ENCODE measurements around the gene DIP2B. TPM values are rescaled to one million over a fixed set of nuclear protein-coding genes. Genes with fewer than 3 reads are reported as not detected.
A peak's percentile ranks its signal among the peaks of the same experiment; 100 is the strongest.

Gene DIP2B
- total RNA-seq, 1 donor from 2014 or later: 28.6 TPM

DNA sequence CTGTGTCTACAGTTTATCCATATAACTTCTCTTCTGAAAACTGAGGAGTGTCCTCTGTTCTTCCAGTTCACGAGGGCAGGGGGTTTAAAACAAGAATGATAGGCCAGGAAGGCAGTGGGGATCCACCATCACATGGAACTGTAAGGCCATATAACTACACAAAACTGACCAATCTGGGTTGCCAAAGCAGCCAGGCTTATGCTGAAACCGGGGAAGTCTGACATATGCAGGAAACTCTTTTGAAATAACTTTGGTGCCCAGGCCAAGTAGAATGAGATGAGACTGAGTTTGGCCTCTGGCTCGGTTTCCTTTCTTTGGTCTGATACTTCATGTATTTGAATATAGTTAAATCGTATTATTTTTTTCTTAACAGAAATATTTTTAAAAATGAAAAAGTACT is 241.1 kb downstream of the DIP2B start:
- Histone ChIP-seq H3K4me1 (no peaks in the 10 kb centered on the region), H3K27me3 (no peaks in the 10 kb centered on the region), H3K9me3 (no peaks in the 10 kb centered on the region), H3K27ac (no peak overlapping the region), H3K4me3 (no peak overlapping the region), H3K36me3 (peaks cover 80% of the 10 kb centered on the region)
- ATAC-seq: peak; percentile 68
- TF ChIP-seq, protein P1, sequence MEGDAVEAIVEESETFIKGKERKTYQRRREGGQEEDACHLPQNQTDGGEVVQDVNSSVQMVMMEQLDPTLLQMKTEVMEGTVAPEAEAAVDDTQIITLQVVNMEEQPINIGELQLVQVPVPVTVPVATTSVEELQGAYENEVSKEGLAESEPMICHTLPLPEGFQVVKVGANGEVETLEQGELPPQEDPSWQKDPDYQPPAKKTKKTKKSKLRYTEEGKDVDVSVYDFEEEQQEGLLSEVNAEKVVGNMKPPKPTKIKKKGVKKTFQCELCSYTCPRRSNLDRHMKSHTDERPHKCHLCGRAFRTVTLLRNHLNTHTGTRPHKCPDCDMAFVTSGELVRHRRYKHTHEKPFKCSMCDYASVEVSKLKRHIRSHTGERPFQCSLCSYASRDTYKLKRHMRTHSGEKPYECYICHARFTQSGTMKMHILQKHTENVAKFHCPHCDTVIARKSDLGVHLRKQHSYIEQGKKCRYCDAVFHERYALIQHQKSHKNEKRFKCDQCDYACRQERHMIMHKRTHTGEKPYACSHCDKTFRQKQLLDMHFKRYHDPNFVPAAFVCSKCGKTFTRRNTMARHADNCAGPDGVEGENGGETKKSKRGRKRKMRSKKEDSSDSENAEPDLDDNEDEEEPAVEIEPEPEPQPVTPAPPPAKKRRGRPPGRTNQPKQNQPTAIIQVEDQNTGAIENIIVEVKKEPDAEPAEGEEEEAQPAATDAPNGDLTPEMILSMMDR (IDR thresholded peaks at IDR 0.05): no peak
- no peak for DNase-seq
- intact Hi-C loops (cut with DNase I): no loop called here

DNA sequence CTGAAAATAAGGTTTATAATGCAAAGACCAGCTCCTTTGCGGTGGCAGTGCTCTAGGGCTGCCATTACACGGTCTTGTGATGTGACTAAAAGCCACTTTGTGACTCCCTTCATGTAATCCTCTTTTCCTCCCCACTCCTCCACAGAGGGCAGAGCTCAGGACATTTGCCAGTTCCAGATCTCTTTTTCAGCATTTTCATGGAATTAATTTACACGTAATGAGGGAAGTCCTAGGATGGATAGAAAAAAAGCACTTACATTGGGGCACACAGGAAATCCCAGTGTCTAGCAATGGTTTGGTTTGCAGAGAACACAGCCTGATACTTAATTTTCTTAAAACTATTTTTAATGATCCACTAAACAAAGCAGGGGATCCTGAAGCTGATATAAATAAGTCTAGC is 241.6 kb downstream of the DIP2B start:
- H3K9me3 ChIP-seq: no peaks in the 10 kb centered on the region
- no peaks in the 10 kb centered on the region for H3K27me3 ChIP-seq
- DNase-seq (no peak), ATAC-seq (no peak)
- TF ChIP-seq, protein P1 (IDR thresholded peaks at IDR 0.05): no peak
- peaks cover 74% of the 10 kb centered on the region for H3K36me3 ChIP-seq
- H3K4me3 ChIP-seq: no peak overlapping the region
- H3K27ac ChIP-seq: no peak overlapping the region
- intact Hi-C loops (cut with DNase I): no loop called here
- no peaks in the 10 kb centered on the region for H3K4me1 ChIP-seq

DNA sequence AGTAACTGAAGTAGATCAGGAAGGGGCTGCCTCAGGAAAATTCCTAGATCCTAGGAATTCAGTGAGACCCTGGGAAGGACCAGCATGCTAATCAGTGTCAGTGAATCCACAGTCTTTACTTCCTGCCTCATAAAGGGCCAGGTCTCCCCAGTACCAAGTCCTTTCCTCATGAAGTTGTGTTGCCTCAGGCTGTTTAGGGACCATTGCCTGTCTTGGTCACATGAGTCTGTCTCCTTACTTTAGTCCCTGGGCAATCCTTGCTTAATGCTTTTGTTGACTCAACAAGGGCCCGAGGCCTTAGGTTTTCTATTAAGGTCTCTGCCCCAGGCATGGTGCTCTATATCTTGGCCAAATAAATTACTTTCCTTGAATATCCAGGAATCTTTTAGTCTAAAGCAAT is 243.0 kb downstream of the DIP2B start:
- Histone ChIP-seq H3K9me3 (no peaks in the 10 kb centered on the region), H3K4me1 (no peaks in the 10 kb centered on the region), H3K27ac (no peak overlapping the region), H3K36me3 (peaks cover 60% of the 10 kb centered on the region), H3K4me3 (no peak overlapping the region), H3K27me3 (no peaks in the 10 kb centered on the region)
- no peak for ATAC-seq
- TF ChIP-seq, protein P1 (IDR thresholded peaks at IDR 0.05): no peak
- no peak for DNase-seq
- intact Hi-C loops (cut with DNase I): no loop called here

DNA sequence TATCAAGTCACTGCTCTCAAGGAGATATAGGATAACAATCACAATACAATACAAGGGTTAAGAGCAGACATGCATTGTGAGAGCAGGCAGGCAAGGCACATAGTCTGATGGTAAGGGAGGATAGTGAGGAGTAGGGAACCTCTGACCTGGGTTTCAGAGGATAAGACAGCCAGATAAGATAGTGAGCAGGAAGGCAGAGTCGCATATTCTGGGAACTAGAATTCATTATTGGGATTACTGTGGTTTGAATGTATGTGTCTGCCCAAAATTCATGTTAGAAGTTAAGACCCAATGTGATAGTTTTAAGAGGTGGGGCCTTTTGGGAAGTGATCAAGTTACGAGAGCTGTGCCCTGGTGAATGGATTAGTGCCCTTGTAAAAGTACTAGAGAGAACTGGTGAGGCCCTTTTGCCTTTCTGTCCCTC is 244.7 kb downstream of the DIP2B start:
- Histone ChIP-seq H3K9me3 (no peaks in the 10 kb centered on the region), H3K4me1 (no peaks in the 10 kb centered on the region), H3K4me3 (no peak overlapping the region), H3K27me3 (no peaks in the 10 kb centered on the region), H3K36me3 (peaks cover 44% of the 10 kb centered on the region), H3K27ac (no peak overlapping the region)
- TF ChIP-seq, protein P1 (IDR thresholded peaks at IDR 0.05): no peak
- ATAC-seq: no peak
- no peak for DNase-seq
- intact Hi-C loops (cut with DNase I): no loop called here

DNA sequence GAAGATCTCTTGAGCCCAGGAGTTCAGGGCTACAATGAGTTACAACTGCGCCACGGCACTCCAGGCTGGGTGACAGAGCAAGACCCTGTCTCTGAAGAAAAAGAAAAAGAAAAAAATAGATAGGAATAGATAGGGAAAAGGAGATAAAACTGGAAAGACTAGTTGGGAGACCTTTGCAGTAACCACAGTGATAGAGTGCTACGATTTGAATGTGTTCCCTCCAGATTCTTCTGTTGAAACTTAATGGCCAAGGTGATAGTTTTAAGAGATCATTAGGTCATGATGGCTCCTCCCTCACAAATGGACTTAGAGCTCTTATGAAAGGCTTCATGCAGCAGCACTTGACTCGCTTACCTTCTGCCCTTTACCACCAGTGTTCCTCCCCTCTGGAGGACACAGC is 245.6 kb downstream of the DIP2B start:
- Histone ChIP-seq H3K4me1 (no peaks in the 10 kb centered on the region), H3K36me3 (peaks cover 35% of the 10 kb centered on the region), H3K9me3 (no peaks in the 10 kb centered on the region), H3K27me3 (no peaks in the 10 kb centered on the region), H3K27ac (no peak overlapping the region), H3K4me3 (no peak overlapping the region)
- TF ChIP-seq, protein P1 (IDR thresholded peaks at IDR 0.05): no peak
- DNase-seq: no peak
- ATAC-seq: no peak
- intact Hi-C loops (cut with DNase I): no loop called here
